Mesenchymal stem cell (in vitro differentiated cells and primary cell): ENCODE results near the gene ATP12A. TPM values are rescaled to one million over a fixed set of nuclear protein-coding genes. Genes with fewer than 3 reads are reported as not detected.

Experiments used
- DNase-seq: peaks from one replicate; pipeline ENCODE4 v3.0.0-alpha.2; 2013
- H2AFZ ChIP-seq: one replicate; pipeline ENCODE4 v1.6.1; 2013; ENCODE audit warnings: low read depth, mild to moderate bottlenecking, control low read depth, inconsistent platforms, low read length, moderate library complexity
- H2AK5ac ChIP-seq: 2 replicates; pipeline ENCODE4 v1.6.1; 2013; ENCODE audit warnings: low read length, moderate library complexity, mild to moderate bottlenecking, inconsistent platforms; ENCODE audit not compliant: severe bottlenecking
- H2BK120ac ChIP-seq: one replicate; pipeline ENCODE4 v1.6.1; 2013; ENCODE audit warnings: low read depth, mild to moderate bottlenecking, inconsistent platforms, low read length, moderate library complexity
- H2BK12ac ChIP-seq, 2 experiments: one replicate each; pipeline ENCODE4 v1.6.1; 2013; ENCODE audit warnings: inconsistent platforms in 2 of 2, low read length in 2 of 2, mild to moderate bottlenecking in 2 of 2, moderate library complexity in 2 of 2, control low read depth in 1 of 2
- H2BK15ac ChIP-seq: one replicate; pipeline ENCODE4 v1.6.1; 2013; ENCODE audit warnings: mild to moderate bottlenecking, low read depth, inconsistent platforms; ENCODE audit not compliant: poor library complexity, severe bottlenecking
- H2BK5ac ChIP-seq: 2 replicates; pipeline ENCODE4 v1.6.1; 2013; ENCODE audit warnings: low read depth, mild to moderate bottlenecking, low read length, control low read depth, inconsistent platforms; ENCODE audit not compliant: poor library complexity, severe bottlenecking
- H3K14ac ChIP-seq, 2 experiments: one replicate each; pipeline ENCODE4 v1.6.1; 2013; ENCODE audit warnings: inconsistent platforms in 2 of 2, low read length in 2 of 2, control low read depth in 1 of 2, mild to moderate bottlenecking in 1 of 2, moderate library complexity in 1 of 2
- H3K18ac ChIP-seq, 2 experiments: one replicate each; pipeline ENCODE4 v1.6.1; 2013; ENCODE audit warnings: inconsistent platforms in 2 of 2, low read length in 2 of 2, control low read depth in 1 of 2, low read depth in 1 of 2, mild to moderate bottlenecking in 1 of 2
- H3K23ac ChIP-seq, 2 experiments: one replicate each; pipeline ENCODE4 v1.6.1; 2013; ENCODE audit warnings: inconsistent platforms in 2 of 2, low read length in 2 of 2, mild to moderate bottlenecking in 2 of 2, moderate library complexity in 2 of 2, control low read depth in 1 of 2
- H3K27ac ChIP-seq: 2 replicates; pipeline ENCODE4 v1.5.1; 2013; ENCODE audit warnings: mild to moderate bottlenecking, moderate library complexity, low read length, control low read depth, inconsistent platforms; ENCODE audit not compliant: poor library complexity, severe bottlenecking
- H3K27me3 ChIP-seq, 2 experiments: 2 replicates each; pipeline versions ENCODE4 v1.6.1 to v1.7.0; 2013; ENCODE audit warnings: low read length in 2 of 2, mild to moderate bottlenecking in 2 of 2, moderate library complexity in 2 of 2, control low read depth in 1 of 2, inconsistent platforms in 1 of 2; ENCODE audit not compliant: control insufficient read depth in 1 of 2, insufficient read depth in 1 of 2
- H3K36me3 ChIP-seq, 2 experiments: 2 replicates each; pipeline versions ENCODE4 v1.6.1 to v1.7.0; 2013; ENCODE audit warnings: low read length in 2 of 2, control low read depth in 1 of 2, inconsistent platforms in 1 of 2, low read depth in 1 of 2, mild to moderate bottlenecking in 1 of 2; ENCODE audit not compliant: insufficient read depth in 2 of 2, control insufficient read depth in 1 of 2
- H3K4ac ChIP-seq, 2 experiments: one replicate each; pipeline ENCODE4 v1.6.1; 2013; ENCODE audit warnings: inconsistent platforms in 2 of 2, low read length in 2 of 2, mild to moderate bottlenecking in 2 of 2, moderate library complexity in 2 of 2, control low read depth in 1 of 2, low read depth in 1 of 2
- H3K4me1 ChIP-seq: 2 replicates; pipeline ENCODE4 v1.6.1; 2013; ENCODE audit warnings: low read depth, low read length, control low read depth; ENCODE audit not compliant: control insufficient read depth, insufficient read depth
- H3K4me2 ChIP-seq: 2 replicates; pipeline ENCODE4 v1.6.1; 2013; ENCODE audit warnings: low read length, mild to moderate bottlenecking, inconsistent platforms; ENCODE audit not compliant: poor library complexity, severe bottlenecking
- H3K4me3 ChIP-seq, 2 experiments: 2 replicates each; pipeline versions ENCODE4 v1.5.1 to v1.7.0; 2013; ENCODE audit warnings: low read length in 2 of 2, mild to moderate bottlenecking in 2 of 2, control low read depth in 1 of 2, low read depth in 1 of 2; ENCODE audit not compliant: insufficient read depth in 1 of 2
- H3K79me1 ChIP-seq: replicated peaks from 2 replicates; pipeline ENCODE4 v1.6.1; 2013; ENCODE audit warnings: mild to moderate bottlenecking, control low read depth, low read length, inconsistent platforms; ENCODE audit not compliant: poor library complexity, severe bottlenecking
- H3K9ac ChIP-seq: 2 replicates; pipeline ENCODE4 v1.7.0; 2013; ENCODE audit warnings: mild to moderate bottlenecking, low read length, moderate library complexity
- H3K9me3 ChIP-seq: 2 replicates; pipeline ENCODE4 v1.7.0; 2013; ENCODE audit warnings: mild to moderate bottlenecking, low read length; ENCODE audit not compliant: control insufficient read depth
- H4K8ac ChIP-seq: one replicate; pipeline ENCODE4 v1.6.1; 2013; ENCODE audit warnings: inconsistent platforms, mild to moderate bottlenecking, low read length, moderate library complexity
- H4K91ac ChIP-seq: one replicate; pipeline ENCODE4 v1.6.1; 2013; ENCODE audit warnings: mild to moderate bottlenecking, low read length, inconsistent platforms
- small RNA-seq: library from polyadenylated mRNA; stranded (forward); fragments of <200 nt; extraction: miRNeasy Mini kit (QIAGEN cat#:217004); gene quantifications from one replicate; pipeline ENCODE3, GENCODE V24; 2013; ENCODE audit warnings: low read depth

ATP12A gene

DNA sequence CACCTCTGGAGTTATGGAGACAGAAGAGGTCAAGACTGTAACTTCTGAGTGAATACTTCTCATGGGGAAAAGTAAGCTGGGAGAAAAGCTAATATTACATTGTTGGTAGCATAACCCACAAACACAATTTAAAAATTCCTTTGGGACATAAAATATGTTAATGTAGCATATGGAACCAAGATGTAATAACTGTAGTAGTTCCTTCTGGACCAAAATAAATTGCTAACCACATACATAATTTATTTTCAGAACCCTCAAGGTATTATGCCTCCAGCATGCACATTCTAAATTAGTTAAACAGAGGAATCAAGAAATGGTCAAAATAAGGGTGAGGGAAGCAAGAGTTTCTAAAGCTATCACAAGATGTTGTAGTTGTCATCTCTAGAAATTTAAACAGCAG lies 79.0 kb downstream of the ATP12A start:
- Histone ChIP-seq H3K23ac (no peak overlapping the region), H3K4me1 (no peaks in the 10 kb centered on the region), H3K18ac (no peak overlapping the region), H4K91ac (no peak overlapping the region), H2BK5ac (no peak overlapping the region), H3K4me2 (no peak overlapping the region), H3K4me3 (no peak overlapping the region), H3K36me3 (no peaks in the 10 kb centered on the region), H2BK12ac (no peak overlapping the region), H3K79me1 (no peaks in the 10 kb centered on the region), H2AFZ (no peak overlapping the region), H3K27me3 (peaks cover 7 to 23% of the 10 kb centered on the region in 2 experiments), H3K27ac (no peak overlapping the region), H3K9ac (no peak overlapping the region), H3K14ac (no peak overlapping the region), H2BK15ac (no peak overlapping the region), H3K9me3 (no peaks in the 10 kb centered on the region), H2AK5ac (no peak overlapping the region), H2BK120ac (no peak overlapping the region), H3K4ac (no peak overlapping the region), H4K8ac (no peak overlapping the region)
- no peak for DNase-seq

Small RNAs within 50 kb of the gene (small RNA-seq; reads per million reads assigned to genes)
- gene RNY1P7, result not detected
